HepG2 (cell line): ENCODE results near the gene AFDN. TPM values are rescaled to one million over a fixed set of nuclear protein-coding genes. Genes with fewer than 3 reads are reported as not detected.
A peak's percentile ranks its signal among the peaks of the same experiment; 100 is the strongest.

Source experiments
- ARNT2 ChIP-seq: sonication (generic); formaldehyde crosslinking; IDR thresholded peaks from 2 replicates; pipeline ENCODE4 v1.8.0; 2022; ENCODE audit warnings: mild to moderate bottlenecking, low read depth, missing genetic modification reagents, moderate library complexity
- BHLHE40 ChIP-seq: IDR thresholded peaks from 2 replicates; pipeline ENCODE4 v1.6.1; 2011; ENCODE audit warnings: low read length, improper control_type of control experiment
- CENPX ChIP-seq: sonication (generic); formaldehyde crosslinking; IDR thresholded peaks from 2 replicates; pipeline ENCODE4 v1.9.0; 2021; ENCODE audit warnings: mild to moderate bottlenecking, missing genetic modification reagents, moderate library complexity
- ETV6 ChIP-seq: sonication (generic); formaldehyde crosslinking; conservative IDR thresholded peaks from 2 replicates; pipeline ENCODE4 v1.4.0; 2020; ENCODE audit warnings: missing genetic modification reagents
- FIP1L1 ChIP-seq: fragments of 200-400 bp; formaldehyde crosslinking; IDR thresholded peaks from 2 replicates; pipeline ENCODE4 v1.6.1; 2018; ENCODE audit warnings: low read depth, mild to moderate bottlenecking, low read length, moderate library complexity, borderline replicate concordance; ENCODE audit not compliant: insufficient read depth
- GATAD2A ChIP-seq: IDR thresholded peaks from 2 replicates; pipeline ENCODE4 v1.6.1; 2016
- GFI1 ChIP-seq: sonication (generic); formaldehyde crosslinking; IDR thresholded peaks from 2 replicates; pipeline ENCODE4 v1.5.0; 2020; ENCODE audit warnings: missing genetic modification reagents, mild to moderate bottlenecking, borderline replicate concordance
- MEF2D ChIP-seq: sonication (generic); formaldehyde crosslinking; IDR thresholded peaks from 2 replicates; pipeline ENCODE4 v1.5.1; 2020; ENCODE audit warnings: mild to moderate bottlenecking, missing genetic modification reagents
- MYC ChIP-seq: sonication (generic); formaldehyde crosslinking; IDR thresholded peaks from 2 replicates; pipeline ENCODE4 v1.9.0; 2021; ENCODE audit warnings: missing genetic modification reagents, borderline replicate concordance
- NFKBIZ ChIP-seq: IDR thresholded peaks from 2 replicates; pipeline ENCODE4 v1.6.1; 2018; ENCODE audit warnings: missing genetic modification reagents, missing compliant biosample characterization
- NR2F2 ChIP-seq: IDR thresholded peaks from 2 replicates; pipeline ENCODE4 v1.6.1; 2012; ENCODE audit warnings: low read depth, inconsistent platforms, borderline replicate concordance
- PHF5A ChIP-seq: IDR thresholded peaks from one replicate; pipeline ENCODE4 v1.6.1; 2018; ENCODE audit warnings: low read depth, missing genetic modification reagents; ENCODE audit not compliant: unreplicated experiment
- PHF8 ChIP-seq: sonication (generic); formaldehyde crosslinking; IDR thresholded peaks from 2 replicates; pipeline ENCODE4 v1.5.0; 2020; ENCODE audit warnings: missing genetic modification reagents
- SNRNP70 ChIP-seq: fragments of 200-400 bp; formaldehyde crosslinking; IDR thresholded peaks from 2 replicates; pipeline ENCODE4 v1.6.1; 2017; ENCODE audit warnings: mild to moderate bottlenecking, low read depth, low read length, moderate library complexity
- WIZ ChIP-seq: sonication (generic); formaldehyde crosslinking; IDR thresholded peaks from 2 replicates; pipeline ENCODE4 v1.5.1; 2020; ENCODE audit warnings: mild to moderate bottlenecking, missing genetic modification reagents
- ZNF225 ChIP-seq: sonication (generic); formaldehyde crosslinking; IDR thresholded peaks from 2 replicates; pipeline ENCODE4 v1.4.0; 2020; ENCODE audit warnings: mild to moderate bottlenecking, missing genetic modification reagents
- ZNF34 ChIP-seq: sonication (generic); formaldehyde crosslinking; IDR thresholded peaks from 2 replicates; pipeline ENCODE4 v1.4.0; 2020; ENCODE audit warnings: mild to moderate bottlenecking, missing genetic modification reagents, borderline replicate concordance
- ZNF792 ChIP-seq: IDR thresholded peaks from 2 replicates; pipeline ENCODE4 v1.6.1; 2016
- polyA plus RNA-seq, 8 experiments: library from polyadenylated mRNA; depleted of rRNA in 3 of 8; stranded (reverse) in 7 of 8; unstranded in 1 of 8; fragments of >200 nt; fragmentation: Illumina TruSeq in 4 of 8; extraction: Trizol in 4 of 8; gene quantifications; 2 replicates each; pipeline versions ENCODE4 v1.2.1 to v1.2.3, GENCODE V29; 2011 to 2016; ENCODE audit warnings: low read depth in 4 of 8, missing spikeins in 1 of 8, mixed read lengths in 1 of 8; ENCODE audit not compliant: insufficient read depth in 1 of 8
- total RNA-seq, 5 experiments: library from RNA; depleted of rRNA; stranded (reverse); fragments of >200 nt; fragmentation: Illumina TruSeq; extraction: Trizol; gene quantifications; 2 replicates each; pipeline ENCODE4 v1.2.3, GENCODE V29; 2016; ENCODE audit warnings: low read depth in 1 of 5
- TF ChIP-seq, protein P1 (sequence below): sonication (generic); formaldehyde crosslinking; IDR thresholded peaks from 2 replicates; pipeline ENCODE4 v1.5.0; 2020; ENCODE audit warnings: mild to moderate bottlenecking, missing genetic modification reagents, borderline replicate concordance
- TF ChIP-seq, protein P2 (sequence below): sonication (generic); formaldehyde crosslinking; IDR thresholded peaks from 2 replicates; pipeline ENCODE4 v1.4.0; 2020; ENCODE audit warnings: missing genetic modification reagents; ENCODE audit errors: not compliant biosample characterization
- TF ChIP-seq, protein P3 (sequence below): sonication (generic); formaldehyde crosslinking; IDR thresholded peaks from 2 replicates; pipeline ENCODE4 v1.4.0; 2020; ENCODE audit warnings: missing genetic modification reagents
- TF ChIP-seq, protein P4 (sequence below): IDR thresholded peaks from 2 replicates; pipeline ENCODE4 v1.6.1; 2016; ENCODE audit warnings: low read depth, control low read depth
- TF ChIP-seq, protein P5 (sequence below): sonication (generic); formaldehyde crosslinking; IDR thresholded peaks from 2 replicates; pipeline ENCODE4 v1.8.1; 2023; ENCODE audit warnings: mild to moderate bottlenecking, moderate library complexity, missing genetic modification reagents

AFDN gene
- total and polyA plus RNA-seq, 2 of the 13 experiments (the other 11 are each of a cell fraction or from before 2014, with no cell fraction given): 136 to 151 TPM

DNA sequence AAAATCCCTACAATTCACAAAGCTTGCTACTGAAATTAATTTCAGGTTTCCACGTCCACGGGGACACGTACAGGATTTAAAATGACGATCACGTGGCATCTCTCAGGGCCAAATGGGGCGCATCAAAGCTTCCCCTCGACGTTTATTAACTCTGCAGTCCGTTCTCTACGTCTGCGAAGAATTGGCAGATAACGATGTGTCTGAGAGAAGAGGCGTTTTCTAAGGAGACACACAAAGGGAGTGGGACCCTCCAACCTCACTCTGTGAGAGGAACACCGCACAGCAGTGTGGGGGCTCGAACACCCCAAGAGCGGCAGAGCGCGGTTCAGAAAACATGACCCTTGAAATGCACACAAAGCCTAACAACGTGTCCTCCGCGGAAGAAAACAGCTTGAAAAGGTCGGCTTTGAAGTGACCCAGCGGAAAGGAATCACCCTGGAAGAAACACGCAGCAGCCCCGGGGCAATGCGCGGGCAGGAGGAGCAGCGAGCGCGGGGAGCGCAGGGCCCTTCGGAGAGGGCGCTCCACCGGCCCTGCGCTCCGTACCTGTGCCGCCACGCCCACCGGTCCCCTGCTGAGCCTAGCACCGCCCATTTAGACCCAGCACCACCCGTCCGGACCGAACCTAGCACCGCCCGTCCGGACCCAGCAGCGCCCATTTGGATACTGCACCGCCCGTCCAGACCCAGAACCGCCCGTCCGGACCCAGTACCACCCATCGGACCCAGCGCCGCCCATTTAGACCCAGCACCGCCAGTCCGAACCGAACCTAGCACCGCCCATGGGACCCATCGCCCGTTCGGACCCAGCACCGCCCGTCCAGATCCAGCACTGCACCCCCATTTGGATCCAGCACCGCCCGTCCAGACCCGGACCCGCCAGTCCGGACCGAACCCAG is 1.1 kb upstream of the AFDN start (continued):
- TF ChIP-seq, protein P1, sequence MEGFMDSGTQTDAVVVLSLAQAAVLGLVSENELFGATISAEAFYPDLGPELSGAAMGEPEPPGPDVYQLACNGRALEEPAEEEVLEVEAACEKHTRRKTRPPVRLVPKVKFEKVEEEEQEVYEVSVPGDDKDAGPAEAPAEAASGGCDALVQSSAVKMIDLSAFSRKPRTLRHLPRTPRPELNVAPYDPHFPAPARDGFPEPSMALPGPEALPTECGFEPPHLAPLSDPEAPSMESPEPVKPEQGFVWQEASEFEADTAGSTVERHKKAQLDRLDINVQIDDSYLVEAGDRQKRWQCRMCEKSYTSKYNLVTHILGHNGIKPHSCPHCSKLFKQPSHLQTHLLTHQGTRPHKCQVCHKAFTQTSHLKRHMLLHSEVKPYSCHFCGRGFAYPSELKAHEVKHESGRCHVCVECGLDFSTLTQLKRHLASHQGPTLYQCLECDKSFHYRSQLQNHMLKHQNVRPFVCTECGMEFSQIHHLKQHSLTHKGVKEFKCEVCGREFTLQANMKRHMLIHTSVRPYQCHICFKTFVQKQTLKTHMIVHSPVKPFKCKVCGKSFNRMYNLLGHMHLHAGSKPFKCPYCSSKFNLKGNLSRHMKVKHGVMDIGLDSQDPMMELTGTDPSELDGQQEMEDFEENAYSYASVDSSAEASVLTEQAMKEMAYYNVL: no peak
- TF ChIP-seq, protein P2, sequence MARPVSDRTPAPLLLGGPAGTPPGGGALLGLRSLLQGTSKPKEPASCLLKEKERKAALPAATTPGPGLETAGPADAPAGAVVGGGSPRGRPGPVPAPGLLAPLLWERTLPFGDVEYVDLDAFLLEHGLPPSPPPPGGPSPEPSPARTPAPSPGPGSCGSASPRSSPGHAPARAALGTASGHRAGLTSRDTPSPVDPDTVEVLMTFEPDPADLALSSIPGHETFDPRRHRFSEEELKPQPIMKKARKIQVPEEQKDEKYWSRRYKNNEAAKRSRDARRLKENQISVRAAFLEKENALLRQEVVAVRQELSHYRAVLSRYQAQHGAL (CRISPR knock-in tag): no peak
- TF ChIP-seq WIZ (CRISPR knock-in tag): no peak
- no peak for TF ChIP-seq ZNF225 (CRISPR knock-in tag)
- TF ChIP-seq, protein P3, sequence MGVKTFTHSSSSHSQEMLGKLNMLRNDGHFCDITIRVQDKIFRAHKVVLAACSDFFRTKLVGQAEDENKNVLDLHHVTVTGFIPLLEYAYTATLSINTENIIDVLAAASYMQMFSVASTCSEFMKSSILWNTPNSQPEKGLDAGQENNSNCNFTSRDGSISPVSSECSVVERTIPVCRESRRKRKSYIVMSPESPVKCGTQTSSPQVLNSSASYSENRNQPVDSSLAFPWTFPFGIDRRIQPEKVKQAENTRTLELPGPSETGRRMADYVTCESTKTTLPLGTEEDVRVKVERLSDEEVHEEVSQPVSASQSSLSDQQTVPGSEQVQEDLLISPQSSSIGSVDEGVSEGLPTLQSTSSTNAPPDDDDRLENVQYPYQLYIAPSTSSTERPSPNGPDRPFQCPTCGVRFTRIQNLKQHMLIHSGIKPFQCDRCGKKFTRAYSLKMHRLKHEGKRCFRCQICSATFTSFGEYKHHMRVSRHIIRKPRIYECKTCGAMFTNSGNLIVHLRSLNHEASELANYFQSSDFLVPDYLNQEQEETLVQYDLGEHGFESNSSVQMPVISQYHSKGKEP (CRISPR knock-in tag): no peak
- no peak; the same call in 1 of the 2 replicates for TF ChIP-seq GFI1
- no peak for TF ChIP-seq FIP1L1
- TF ChIP-seq NR2F2: no peak; the same call in 1 of the 2 replicates
- peak; percentile 63; the same call in 1 of the 2 replicates for TF ChIP-seq MYC (CRISPR knock-in tag)
- no peak for TF ChIP-seq ARNT2 (CRISPR knock-in tag)
- 0 out of 2 replicates have a peak, but pooled peaks have one; percentile 12 for TF ChIP-seq GATAD2A (CRISPR knock-in tag)
- TF ChIP-seq MEF2D (CRISPR knock-in tag): no peak; the same call in 1 of the 2 replicates
- no peak for TF ChIP-seq CENPX (CRISPR knock-in tag)
- no peak for TF ChIP-seq PHF5A (CRISPR knock-in tag)
- TF ChIP-seq NFKBIZ (CRISPR knock-in tag): no peak
- TF ChIP-seq, protein P4, sequence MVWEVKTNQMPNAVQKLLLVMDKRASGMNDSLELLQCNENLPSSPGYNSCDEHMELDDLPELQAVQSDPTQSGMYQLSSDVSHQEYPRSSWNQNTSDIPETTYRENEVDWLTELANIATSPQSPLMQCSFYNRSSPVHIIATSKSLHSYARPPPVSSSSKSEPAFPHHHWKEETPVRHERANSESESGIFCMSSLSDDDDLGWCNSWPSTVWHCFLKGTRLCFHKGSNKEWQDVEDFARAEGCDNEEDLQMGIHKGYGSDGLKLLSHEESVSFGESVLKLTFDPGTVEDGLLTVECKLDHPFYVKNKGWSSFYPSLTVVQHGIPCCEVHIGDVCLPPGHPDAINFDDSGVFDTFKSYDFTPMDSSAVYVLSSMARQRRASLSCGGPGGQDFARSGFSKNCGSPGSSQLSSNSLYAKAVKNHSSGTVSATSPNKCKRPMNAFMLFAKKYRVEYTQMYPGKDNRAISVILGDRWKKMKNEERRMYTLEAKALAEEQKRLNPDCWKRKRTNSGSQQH: no peak
- TF ChIP-seq ZNF34 (CRISPR knock-in tag): no peak
- TF ChIP-seq, protein P5, sequence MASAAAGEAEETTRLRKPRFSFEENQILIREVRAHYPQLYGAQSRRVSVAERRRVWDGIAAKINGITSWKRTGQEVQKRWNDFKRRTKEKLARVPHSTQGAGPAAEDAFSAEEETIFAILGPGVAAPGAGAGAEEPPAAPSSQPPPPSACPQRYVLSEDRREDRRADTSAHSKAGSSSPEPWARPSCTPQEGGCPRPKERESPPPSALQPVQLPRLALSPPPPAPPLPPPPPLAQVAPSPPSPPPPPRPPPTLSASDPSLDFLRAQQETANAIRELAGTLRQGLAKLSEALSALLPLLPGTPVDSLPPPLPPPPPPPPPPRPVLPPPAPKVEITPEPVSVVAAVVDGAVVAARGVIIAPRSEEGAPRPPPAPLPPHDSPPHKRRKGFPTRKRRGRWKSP (CRISPR knock-in tag): peak; percentile 70; the same call in 1 of the 2 replicates
- no peak; the same call in 1 of the 2 replicates for TF ChIP-seq ETV6 (CRISPR knock-in tag)
- TF ChIP-seq SNRNP70: 0 out of 2 replicates have a peak, but pooled peaks have one; percentile 46
- peak; percentile 48; the same call in 1 of the 2 replicates for TF ChIP-seq PHF8 (CRISPR knock-in tag)
- no peak for TF ChIP-seq ZNF792 (CRISPR knock-in tag)
- no peak for TF ChIP-seq BHLHE40
